ENCODE measurements around the gene METTL25B. TPM values are rescaled to one million over a fixed set of nuclear protein-coding genes. Genes with fewer than 3 reads are reported as not detected.
A peak's percentile ranks its signal among the peaks of the same experiment; 100 is the strongest.

METTL25B gene
- total RNA-seq, 4 donors from 2014 or later = 3.5 to 69.7 (median 29.4) TPM

GRCh38 chr1:156743367-156744302, 15.4 kb downstream of the METTL25B start:
- TF ChIP-seq CTCF (IDR thresholded peaks at IDR 0.05) = no peak
- TF ChIP-seq POLR2A (IDR thresholded peaks at IDR 0.05) = no peak
- H3K27ac ChIP-seq = no peak overlapping the region
- no peaks in the 10 kb centered on the region for H3K36me3 ChIP-seq
- H3K4me1 ChIP-seq = peaks cover 0 to 7% of the 10 kb centered on the region in 2 donors
- H3K4me3 ChIP-seq = no peak overlapping the region
- H3K27me3 ChIP-seq = no peaks in the 10 kb centered on the region
- no peaks in the 10 kb centered on the region for H3K9me3 ChIP-seq
- no peak for DNase-seq
- intact Hi-C loops (cut with DNase I; ENCODE audit: low total_unique reads) = no loop called here

- H3K36me3 ChIP-seq = no peaks in the 10 kb centered on the region
- peaks cover 0 to 7% of the 10 kb centered on the region in 2 donors for H3K4me1 ChIP-seq
- no peak for DNase-seq
- H3K27me3 ChIP-seq = no peaks in the 10 kb centered on the region
- H3K27ac ChIP-seq = peak overlapping the region; percentile 29 to 99
- no peaks in the 10 kb centered on the region for H3K9me3 ChIP-seq
- intact Hi-C loops (cut with DNase I; ENCODE audit: low total_unique reads) = no loop called here
- TF ChIP-seq POLR2A (IDR thresholded peaks at IDR 0.05) (no peak), CTCF (IDR thresholded peaks at IDR 0.05) (no peak)
- no peak overlapping the region for H3K4me3 ChIP-seq
Measured at GRCh38 chr1:156744344-156744743, 16.1 kb downstream of the METTL25B start.

GRCh38 chr1:156744786-156745419, 16.6 kb downstream of the METTL25B start:
- TF ChIP-seq POLR2A (IDR thresholded peaks at IDR 0.05) = no peak
- Histone ChIP-seq H3K27ac (peak overlapping the region; percentile 29 to 99), H3K4me1 (peaks cover 0 to 7% of the 10 kb centered on the region in 2 donors), H3K36me3 (no peaks in the 10 kb centered on the region), H3K27me3 (no peaks in the 10 kb centered on the region), H3K9me3 (no peaks in the 10 kb centered on the region), H3K4me3 (no peak overlapping the region)
- DNase-seq = no peak
- intact Hi-C loops (cut with DNase I; ENCODE audit: low total_unique reads) = no loop called here

- no peak for DNase-seq
- H3K36me3 ChIP-seq = no peaks in the 10 kb centered on the region
- peaks cover 0 to 7% of the 10 kb centered on the region in 2 donors for H3K4me1 ChIP-seq
- no peak for TF ChIP-seq POLR2A (IDR thresholded peaks at IDR 0.05)
- intact Hi-C loops (cut with DNase I; ENCODE audit: low total_unique reads) = no loop called here
- no peaks in the 10 kb centered on the region for H3K27me3 ChIP-seq
- no peaks in the 10 kb centered on the region for H3K9me3 ChIP-seq
- peak overlapping the region; percentile 99 to 100 for H3K27ac ChIP-seq
- peak overlapping the region in 1 of 2 donors; percentile 98 for H3K4me3 ChIP-seq
Measured at GRCh38 chr1:156745881-156746280, 17.6 kb downstream of the METTL25B start.

GRCh38 chr1:156746406-156746727, 18.1 kb downstream of the METTL25B start:
- H3K36me3 ChIP-seq = no peaks in the 10 kb centered on the region
- intact Hi-C loops (cut with DNase I; ENCODE audit: low total_unique reads) = no loop called here

More at GRCh38 chr1:156746406-156746727, 18.1 kb downstream of the METTL25B start:
- H3K27me3 ChIP-seq = no peaks in the 10 kb centered on the region
- peaks cover 0 to 7% of the 10 kb centered on the region in 2 donors for H3K4me1 ChIP-seq
- H3K4me3 ChIP-seq = peak overlapping the region; percentile 97 to 98
- TF ChIP-seq POLR2A (IDR thresholded peaks at IDR 0.05) = no peak
- no peak for TF ChIP-seq CTCF (IDR thresholded peaks at IDR 0.05)
- no peak for DNase-seq
- H3K9me3 ChIP-seq = no peaks in the 10 kb centered on the region
- H3K27ac ChIP-seq = peak overlapping the region; percentile 99 to 100

Measured in uterus (tissue), 4 donors.